Stimulated activated CD8-positive, alpha-beta memory T cell treated with anti-CD3 and anti-CD28 coated beads, Interleukin-15, amount 100 ng/mL, for 24 hours (primary cell): ENCODE measurements around the gene KRAS.
A peak's percentile ranks its signal among the peaks of the same experiment; 100 is the strongest.
"Not testable (repeated sequence)": the region's sequence is repeated elsewhere in the genome, so short reads cannot be mapped to it uniquely, and the experiment has no call there.

Source experiments
- DNase-seq: peaks from one replicate; pipeline ENCODE4 v3.0.0-alpha.2; 2020; ENCODE audit warnings: low read depth

The KRAS gene

DNA sequence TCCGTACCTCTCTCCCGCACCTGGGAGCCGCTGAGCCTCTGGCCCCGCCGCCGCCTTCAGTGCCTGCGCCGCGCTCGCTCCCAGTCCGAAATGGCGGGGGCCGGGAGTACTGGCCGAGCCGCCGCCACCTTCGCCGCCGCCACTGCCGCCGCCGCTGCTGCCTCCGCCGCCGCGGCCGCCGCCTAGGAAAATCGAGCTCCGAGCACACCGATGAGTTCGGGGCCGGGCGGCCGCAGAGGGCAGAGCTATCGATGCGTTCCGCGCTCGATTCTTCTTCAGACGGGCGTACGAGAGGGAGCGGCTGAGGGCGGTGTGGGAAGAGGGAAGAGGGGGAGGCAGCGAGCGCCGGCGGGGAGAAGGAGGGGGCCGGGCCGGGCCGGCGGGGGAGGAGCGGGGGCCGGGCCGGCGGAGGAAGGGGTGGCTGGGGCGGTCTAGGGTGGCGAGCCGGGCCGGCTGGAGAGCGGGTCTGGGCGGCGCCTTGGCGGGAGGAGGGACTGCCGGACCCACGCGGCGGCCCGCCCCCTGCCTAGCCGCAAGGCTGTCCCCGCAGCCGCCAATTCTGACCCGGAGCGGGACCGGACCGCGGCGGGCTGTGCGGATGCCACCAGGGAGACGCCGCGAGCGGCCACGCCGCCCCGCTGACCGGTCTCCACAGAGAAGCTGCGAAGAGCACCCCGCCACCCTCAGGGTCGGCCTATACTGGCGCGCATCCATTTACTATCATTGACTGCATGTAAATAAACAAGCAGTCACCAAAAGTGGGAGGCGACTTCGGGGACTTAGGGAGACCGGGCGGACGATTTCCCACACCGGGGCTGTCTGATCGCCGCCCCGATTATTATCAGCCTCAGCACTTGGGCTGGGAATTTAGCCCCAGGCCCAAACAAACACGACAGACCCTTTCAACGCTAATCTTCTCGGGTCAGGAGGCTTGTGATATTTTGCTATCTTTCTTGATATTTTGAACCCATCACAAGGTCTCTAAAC is at the start of gene KRAS:
Gene KRAS, minus strand, starts transcription at position 186 of the 987 bp plus-strand sequence.
- DNase-seq = peak; percentile 71

DNA sequence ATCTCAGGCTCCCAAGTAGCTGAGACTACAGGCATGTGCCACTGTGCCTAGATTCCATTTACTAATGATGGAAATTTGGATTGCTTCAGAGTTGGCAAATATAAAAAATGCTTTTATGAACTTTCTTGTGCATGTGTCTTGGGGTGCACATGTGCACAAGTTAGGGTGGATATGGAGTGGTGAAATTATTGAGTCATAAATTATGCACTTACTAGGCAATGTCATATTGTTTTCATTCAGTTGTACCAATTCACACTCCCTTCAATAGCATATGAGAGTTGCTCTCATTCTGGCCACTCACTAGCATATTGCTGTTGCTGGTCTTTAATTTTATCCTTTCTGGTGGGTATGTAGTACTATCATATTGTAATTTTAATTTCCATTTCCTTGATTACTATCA is 45.7 kb upstream of the KRAS start:
- DNase-seq = no peak

DNA sequence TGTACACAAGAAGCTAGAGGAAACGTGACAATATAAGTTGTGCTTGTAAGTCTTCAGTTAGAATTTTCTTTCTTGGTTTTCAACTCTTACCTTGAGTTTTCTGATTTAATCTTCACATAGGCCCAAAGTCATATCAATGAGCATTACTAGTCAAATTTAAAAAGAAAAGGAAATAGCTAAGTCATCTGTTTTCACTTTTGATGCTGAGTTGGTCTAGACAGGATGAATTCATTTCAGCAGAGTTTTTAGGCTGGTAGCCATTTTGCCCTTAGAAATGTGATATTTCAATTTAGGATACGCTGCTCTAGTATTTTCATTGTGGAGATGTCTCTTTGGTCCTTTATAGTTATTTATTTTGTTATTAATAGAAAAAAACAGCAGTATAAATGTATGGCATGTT is 44.6 kb upstream of the KRAS start:
- DNase-seq = no peak

DNA sequence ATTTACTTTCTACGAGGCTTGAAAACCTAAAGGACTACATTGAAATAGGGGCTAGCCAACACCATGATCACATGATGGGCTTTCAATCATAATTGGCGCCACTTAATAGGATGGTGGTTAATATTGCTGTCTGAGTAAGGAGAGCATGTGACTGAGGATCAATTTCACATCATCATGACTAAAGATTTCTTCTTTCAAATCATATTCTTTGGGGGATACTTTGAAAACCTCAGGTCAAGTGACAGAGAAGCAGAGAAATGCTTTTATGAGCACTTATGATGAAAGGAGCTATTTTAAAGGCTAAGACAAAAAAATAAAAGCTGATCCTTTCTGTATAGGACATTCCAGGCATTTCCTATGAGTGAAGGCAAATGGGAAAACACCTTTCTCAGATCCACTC is 42.9 kb upstream of the KRAS start:
- no peak for DNase-seq

DNA sequence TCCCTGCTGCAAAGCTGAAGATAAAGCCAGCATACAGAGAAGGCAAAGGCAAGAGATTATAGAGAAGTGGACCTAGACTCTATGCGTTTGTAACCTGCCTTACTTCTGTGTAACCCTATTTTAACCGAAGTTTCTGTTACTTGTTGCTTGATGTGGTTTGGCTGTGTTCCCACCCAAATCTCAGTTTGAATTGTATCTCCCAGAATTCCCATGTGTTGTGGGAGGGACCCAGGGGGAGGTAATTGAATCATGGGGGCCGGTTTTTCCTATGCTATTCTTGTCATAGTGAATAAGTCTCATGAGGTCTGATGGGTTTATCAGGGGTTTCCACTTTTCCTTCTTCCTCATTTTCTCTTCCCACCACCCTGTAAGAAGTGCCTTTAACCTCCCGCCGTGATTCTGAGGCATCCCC is 42.1 kb upstream of the KRAS start:
- not testable (repeated sequence) for DNase-seq

DNA sequence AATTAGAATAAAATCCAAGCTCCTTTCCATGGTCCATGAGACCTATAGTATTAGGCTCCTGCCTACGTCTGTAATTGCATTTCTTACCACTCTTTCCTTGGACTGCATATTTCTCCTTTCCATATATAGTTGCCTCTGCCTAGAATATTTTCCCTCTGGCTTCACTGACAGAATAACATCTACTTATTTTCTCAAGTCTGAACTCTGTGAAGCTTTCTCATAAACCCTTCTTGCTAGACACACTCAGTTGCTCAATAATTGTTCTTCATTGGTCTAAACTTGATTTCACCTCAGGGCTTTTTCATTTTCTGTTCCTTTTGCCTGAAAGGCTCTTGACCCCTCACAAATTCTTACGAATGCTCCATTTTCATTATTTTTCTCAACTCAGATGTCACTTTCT is 36.9 kb upstream of the KRAS start:
- no peak for DNase-seq

DNA sequence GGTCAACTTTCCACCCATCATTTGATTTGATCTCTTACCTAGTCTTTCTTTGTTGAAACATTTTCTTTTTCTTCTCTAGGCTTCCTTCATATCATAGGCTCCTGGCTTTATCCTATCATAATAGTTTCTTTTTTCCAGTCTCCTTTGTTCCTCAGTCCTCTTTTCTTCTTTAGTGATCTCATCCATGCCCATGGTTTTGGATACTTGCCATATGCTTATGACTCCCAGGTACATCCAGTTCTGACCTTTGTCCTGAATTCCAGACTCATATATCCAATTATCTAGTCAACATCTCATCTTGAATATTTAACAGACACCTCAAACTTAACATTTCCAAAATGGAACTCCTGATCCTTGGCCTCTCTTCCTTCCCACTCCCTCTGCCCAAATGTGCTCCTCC is 36.1 kb upstream of the KRAS start:
- DNase-seq = no peak

DNA sequence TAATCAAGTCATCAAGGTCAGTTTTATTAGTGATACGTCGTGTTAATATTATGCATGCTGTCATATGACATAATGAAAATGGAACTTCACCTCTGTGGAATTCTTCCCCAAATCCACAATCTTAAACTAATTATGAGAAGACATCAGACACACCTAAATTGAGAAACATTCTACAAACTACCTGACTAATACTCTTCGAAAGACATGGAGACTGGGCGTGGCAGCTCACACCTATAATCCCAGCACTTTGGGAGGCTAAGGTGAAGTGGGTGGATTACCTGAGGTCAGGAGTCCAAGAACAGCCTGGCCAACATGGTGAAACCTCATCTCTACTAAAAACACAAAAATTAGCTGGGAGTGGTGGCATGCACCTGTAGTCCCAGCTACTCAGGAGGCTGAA is 33.3 kb upstream of the KRAS start:
- no peak for DNase-seq

DNA sequence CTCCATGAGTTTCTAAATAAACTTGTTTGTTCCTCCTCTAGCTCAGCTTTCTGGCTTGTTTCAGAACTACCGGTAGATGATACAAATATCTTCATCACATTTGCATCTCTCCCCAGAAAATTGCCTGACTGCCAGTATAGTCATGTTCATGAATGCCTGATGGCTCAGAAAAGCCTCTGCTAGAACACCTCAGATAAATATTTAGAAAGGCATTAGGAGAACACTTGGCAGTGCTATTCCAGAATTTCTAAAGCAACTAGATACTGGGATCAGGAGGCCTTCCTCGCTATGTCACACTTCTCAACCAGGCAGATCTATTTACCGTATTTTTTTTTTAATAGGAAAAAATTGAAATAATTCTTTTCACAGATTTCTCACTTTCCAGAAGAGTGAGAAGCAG is 32.3 kb upstream of the KRAS start:
- no peak for DNase-seq

DNA sequence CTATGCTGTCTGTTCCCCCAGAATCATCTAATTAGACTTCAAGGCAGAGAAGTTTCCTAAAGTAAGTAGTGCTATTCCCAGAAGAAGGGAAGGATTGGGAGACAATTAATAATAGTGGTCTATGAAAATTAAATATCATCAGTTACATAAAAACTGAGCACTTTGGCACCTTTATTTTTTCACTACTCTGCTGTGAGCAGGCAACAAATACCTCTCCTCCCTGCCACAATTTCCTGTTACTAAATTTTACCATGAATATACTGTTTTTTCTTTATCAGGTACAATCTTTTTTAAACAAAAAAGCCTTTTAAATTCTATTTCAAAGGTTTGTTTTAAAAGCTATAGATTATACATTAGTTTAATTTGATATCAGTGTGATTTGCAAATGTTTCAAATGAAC is 29.4 kb upstream of the KRAS start:
- DNase-seq = no peak

DNA sequence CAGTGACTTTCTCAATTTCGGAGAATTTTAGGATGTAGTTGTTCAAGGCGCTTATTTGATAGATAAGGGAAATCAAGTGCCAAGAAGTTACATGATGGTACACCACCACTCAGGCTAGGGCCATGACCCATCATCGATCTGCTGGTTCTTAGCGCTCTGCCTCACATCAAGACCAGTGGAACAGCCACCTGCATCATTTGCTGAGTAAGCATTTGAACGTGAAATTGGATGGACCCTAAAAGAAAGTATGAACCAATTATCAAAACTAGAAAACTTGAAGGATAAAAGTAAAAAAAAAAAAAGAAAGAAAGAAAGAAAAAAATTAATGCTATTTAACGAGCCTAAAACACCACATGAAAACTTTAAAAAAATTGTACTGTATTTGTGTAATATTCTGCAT is 27.5 kb upstream of the KRAS start:
- DNase-seq = no peak

DNA sequence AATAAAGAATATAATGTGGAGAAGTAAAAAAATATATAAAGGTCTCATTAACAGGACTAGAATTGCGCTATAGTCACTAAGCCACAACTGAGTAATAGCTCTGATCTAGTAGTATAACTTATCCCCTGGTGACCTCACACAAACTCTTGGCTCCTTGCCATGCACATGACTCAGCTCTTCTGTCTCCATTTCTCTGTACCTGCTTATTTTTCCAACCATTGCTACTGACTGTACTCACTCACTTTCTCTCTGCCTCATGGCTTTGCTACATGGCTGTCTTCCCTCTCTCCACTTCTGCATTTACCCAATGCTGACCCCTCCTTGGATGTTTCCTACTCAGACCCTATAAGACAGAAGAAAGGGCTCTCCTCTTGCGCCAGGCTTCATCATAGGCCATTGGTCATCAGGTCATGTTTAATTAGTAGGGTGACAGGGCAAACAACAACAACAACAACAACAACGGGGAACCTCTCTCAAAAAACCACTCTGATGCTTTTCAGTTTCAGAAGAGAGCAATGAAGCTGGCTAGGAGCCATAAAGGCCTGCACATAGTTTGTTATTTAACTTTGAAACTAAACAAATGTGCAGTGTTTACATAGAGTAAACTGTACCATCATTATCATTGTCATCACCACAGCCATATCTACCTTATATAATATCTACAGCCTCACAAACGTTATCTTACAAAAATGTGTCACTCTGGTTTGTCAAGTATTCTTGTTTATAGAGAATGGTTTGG is 25.6 kb upstream of the KRAS start:
- DNase-seq = peak; percentile 21

DNA sequence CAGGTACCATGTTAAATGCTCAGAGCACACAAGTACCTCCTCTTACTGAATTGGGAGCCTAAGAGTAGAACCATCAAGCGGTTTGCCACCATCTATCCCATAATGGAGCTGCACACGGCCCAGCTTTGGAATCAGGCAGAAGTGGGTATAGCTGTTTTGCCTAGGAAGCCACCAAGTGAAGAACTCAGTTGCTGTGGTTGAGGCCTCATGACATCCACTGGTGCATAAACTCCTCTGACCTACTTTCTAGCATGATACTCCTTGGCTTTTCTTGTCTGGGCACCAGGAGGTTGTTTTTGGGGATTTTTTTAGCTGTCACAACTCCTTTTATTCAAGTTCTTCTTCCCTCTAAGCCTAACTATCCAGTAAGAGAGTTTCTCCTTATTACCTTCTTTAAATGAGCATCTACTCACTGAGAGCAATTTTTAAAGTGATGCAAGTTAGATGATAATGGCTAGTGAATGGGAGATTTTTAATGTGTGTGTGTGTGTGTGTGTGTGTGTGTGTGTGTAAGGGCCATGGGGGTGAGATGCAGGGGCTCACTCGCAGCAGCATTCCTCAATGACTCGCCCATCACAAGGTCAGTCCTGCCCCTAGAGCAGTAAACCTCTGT is 20.9 kb upstream of the KRAS start:
- no peak for DNase-seq

DNA sequence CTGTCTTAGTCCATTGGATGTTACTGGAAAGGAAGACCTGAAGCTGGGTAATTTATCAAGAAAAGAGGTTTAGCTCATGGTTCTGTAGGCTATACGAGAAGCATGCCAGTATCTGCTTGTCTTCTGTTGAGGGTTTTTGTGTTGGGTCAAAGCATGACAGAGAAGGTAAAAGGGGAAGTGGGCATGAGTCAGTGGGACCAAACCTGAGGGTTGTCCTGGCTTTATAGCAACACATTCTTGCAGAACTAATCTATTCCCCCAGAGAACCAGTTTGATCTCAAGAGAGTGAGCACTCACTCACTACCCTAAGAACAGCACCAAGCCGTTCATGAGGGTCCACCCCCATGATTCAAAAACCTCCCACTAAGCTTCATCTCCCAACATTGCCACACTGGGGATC is 19.0 kb upstream of the KRAS start:
- DNase-seq = no peak

DNA sequence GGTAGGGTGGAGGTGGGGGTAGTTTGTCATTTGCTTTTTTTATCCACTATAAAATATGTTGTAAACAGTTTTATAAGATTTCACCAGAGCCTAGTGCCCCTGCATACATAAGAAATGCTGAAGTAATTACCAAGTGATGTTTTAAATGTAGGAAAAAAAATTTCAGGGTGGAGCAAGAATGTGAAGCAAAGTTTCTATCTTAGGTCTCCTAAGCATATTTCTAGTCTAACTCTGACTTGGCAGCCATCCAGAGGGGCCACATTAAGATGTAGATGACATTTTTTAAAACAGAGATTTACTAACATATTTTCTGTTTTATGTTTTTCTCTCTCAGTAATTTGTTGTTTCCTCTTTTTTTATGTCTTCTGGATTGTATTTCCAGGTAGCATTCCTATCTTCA is 15.8 kb upstream of the KRAS start:
- no peak for DNase-seq

DNA sequence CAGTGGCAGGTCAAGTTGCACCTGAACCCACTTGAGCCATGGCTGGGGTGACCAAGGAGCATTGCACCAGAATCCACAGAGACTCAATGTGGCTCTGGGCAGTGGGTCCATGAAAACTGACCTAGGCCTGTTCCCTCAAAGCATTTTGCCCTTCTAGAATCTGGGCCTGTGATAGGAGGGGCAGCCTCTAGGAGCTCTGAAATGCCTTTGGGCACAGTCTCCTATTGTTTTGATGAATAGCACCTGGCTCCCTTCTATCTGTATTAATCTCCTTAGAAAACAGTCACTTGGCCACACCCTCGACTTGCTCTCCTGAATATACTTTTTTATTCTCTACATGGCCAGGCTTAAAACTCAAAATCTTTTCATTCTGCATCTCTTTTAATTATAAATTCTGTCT is 14.1 kb upstream of the KRAS start:
- no peak for DNase-seq

DNA sequence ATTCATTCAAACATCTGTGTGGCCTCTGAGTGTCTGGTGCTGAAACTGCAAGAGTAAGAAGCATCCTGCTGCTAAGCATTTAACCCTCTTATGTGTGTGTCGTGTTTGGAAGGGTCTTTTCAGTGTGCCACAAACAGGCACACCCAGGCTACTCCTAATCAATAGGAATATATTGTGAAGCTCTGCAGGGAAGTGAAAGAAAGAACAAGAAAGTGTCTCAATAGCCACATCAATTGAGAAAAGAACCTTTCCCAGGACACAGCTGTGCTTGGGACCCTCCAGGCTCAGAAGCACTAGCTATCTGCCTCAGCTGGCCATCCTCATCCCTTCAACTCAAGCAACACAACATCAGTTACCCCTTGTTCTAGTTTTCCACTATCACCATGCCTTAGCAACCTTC is 13.4 kb upstream of the KRAS start:
- DNase-seq = no peak

DNA sequence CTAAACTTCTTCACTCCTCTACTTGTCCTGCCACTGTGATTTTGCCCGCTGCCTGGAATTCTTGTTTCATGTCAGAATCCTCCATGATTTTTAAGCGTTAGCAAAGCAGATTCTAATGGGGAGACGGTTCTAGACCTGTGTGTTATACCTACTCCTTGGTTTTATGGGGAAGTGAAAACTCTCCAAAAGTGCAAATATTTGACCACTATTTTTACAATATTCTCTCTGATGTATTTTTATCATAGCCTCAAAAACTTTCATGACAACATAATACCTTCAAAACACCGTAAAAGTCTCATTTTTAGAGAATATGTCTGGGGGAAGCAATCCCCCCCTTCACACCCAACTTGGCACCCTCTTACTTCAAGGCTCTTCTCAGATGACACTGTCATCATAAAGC is 12.9 kb upstream of the KRAS start:
- DNase-seq = no peak

DNA sequence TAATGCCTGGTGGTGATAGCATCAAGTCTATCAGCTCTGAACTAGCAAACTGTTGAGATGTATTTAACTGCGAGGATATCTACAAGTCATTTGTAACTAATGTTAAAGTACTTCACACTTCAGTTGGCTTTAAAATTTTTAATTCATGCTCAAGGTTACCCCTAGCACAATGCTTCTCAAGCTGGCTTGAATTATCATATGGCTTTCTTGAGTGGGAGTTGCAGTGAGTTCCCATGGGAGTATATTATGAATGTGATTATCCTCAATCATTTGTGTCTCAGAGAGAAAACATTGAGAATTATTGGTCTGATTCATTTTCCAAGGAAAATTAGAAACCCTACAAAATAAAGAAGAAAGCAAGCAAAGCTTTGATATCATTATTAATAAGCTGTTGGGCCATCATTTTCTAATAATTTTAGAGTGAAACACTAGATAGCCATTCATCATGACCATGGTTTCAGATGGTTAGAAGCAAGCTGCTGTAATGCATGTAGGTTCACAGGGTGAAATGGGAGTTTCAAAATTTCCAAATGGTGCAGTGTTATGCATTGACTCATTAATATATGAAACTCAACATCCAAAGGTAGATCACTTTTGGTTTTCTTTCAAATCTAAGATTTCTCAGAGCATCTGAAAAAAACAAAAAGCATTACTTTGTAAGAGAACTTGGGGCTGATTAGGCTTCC is 11.8 kb upstream of the KRAS start:
- no peak for DNase-seq

DNA sequence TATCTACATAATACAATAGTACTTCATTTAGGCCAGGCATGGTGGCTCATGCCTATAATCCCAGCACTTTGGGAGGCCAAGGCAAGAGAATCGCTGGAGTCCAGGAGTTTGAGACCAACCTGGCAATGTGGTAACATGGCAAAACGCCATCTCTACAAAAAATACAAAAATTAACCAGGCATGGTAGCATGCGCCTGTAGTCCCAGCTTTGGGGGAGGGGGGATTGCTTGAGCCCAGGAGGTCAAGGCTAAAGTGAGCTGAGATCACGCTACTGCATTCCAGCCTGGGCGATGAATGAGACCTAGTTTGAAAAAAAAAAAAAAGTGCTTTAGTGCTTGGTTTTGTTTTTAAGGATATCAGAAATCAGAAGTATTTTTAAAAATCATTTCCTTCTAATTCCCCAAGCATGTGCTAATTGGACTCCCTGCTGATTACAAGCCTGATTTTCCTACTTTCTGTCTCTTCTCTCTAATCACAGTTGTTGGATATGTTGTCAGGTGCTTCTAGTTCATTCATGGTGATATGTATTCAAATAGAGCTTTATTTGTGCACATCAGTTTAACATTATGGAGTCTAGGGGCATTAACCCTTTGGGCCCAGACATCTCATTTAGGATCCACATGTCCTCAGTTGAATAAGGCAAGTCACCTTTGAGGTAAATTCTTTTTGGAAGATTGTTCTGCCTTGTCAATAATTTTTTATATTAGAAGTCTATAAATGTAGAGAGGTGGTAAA is 7.0 kb upstream of the KRAS start:
- no peak for DNase-seq

DNA sequence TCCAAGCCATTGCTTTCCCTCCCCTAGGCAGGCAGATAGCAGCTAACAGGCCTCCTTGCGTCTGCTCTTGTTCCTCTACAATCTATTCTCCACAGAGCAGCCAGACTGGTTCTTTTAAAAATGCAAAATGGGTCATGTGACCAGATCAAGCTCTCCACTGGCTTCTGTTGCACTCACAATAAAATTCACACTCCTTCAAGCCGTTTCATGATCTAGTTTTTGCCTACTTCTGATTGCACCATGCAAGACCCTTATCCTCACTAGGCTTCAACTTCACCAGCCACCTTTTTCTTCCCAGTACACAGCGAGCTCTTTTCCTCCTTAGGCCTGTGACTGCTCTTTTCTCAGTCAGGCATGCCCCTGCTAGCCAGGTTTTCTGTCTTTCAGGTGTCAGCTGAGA is 6.1 kb upstream of the KRAS start:
- DNase-seq = no peak

DNA sequence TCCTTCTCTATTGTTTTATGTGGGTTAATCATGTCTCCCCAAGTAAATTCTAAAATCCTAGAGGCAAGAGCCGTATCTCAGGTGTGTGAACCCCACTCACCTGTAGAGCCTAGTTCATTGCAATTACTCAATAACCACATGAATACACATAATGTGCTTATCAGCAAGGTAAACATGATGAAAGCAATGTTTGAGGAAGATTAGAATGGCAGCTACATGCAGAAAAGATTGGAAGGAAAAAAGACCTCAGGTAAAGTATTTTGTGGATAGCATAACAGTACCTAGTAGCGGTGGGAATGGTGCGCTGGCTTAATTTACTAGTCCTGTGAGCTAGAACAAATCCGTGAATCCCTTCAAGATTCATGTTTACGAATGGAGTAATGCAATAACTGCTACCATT is 5.3 kb upstream of the KRAS start:
- DNase-seq = no peak
